H1 (cell line): ENCODE measurements around the gene LINC00632. TPM values are rescaled to one million over a fixed set of nuclear protein-coding genes. Genes with fewer than 3 reads are reported as not detected.

Source experiments
- CHD2 ChIP-seq: IDR thresholded peaks from 2 replicates; pipeline ENCODE4 v1.6.1; 2012; ENCODE audit warnings: low read length, improper control_type of control experiment
- KDM1A ChIP-seq: fragments of 200-600, 300-600 bp; sonication (generic); IDR thresholded peaks from 2 replicates; pipeline ENCODE4 v1.7.1; 2016; ENCODE audit warnings: mild to moderate bottlenecking, low read length, borderline replicate concordance
- POLR2AphosphoS5 ChIP-seq: IDR thresholded peaks from 2 replicates; pipeline ENCODE4 v1.6.1; 2011; ENCODE audit warnings: low read depth, low read length
- SAP30 ChIP-seq: fragments of 300-600 bp; sonication (generic); IDR thresholded peaks from 2 replicates; pipeline ENCODE4 v1.7.1; 2012; ENCODE audit warnings: low read length, moderate library complexity, mild to moderate bottlenecking, inconsistent platforms; ENCODE audit not compliant: insufficient read depth, insufficient replicate concordance
- polyA plus RNA-seq, 7 experiments: library from polyadenylated mRNA; depleted of rRNA in 3 of 7; stranded (reverse) in 5 of 7; unstranded in 2 of 7; fragments of >200 nt in 5 of 7; fragments of 200-250 nt in 2 of 7; gene quantifications; 1 replicate in 5 of 7; 2 replicates in 1 of 7; 4 replicates in 1 of 7; pipeline versions ENCODE4 v1.2.1 to v1.2.3, GENCODE V29; 2011 to 2013; ENCODE audit warnings: missing spikeins in 2 of 7, mixed read lengths in 2 of 7
- total RNA-seq: library from RNA; stranded (reverse); fragmentation: NEBNext Ultra II Directional; extraction: Animal tissue kit (Norgen Biotek cat#: 25700); gene quantifications from 2 replicates; pipeline ENCODE4 v1.2.1, GENCODE V29; 2021

LINC00632 gene
- total and polyA plus RNA-seq, 2 of the 8 experiments (the other 6 are each of a cell fraction or from before 2014, with no cell fraction given) = 24.5 to 85.1 TPM

GRCh38 chrX:140822184-140822583, 112.6 kb downstream of the LINC00632 start (continued):
- no peak for TF ChIP-seq POLR2AphosphoS5
- TF ChIP-seq SAP30 = no peak
- TF ChIP-seq CHD2 = no peak
- no peak for TF ChIP-seq KDM1A
